Psoas muscle (tissue), 8 donors: ENCODE data around the gene PPRC1. TPM values are rescaled to one million over a fixed set of nuclear protein-coding genes. Genes with fewer than 3 reads are reported as not detected.
A peak's percentile ranks its signal among the peaks of the same experiment; 100 is the strongest.

Experiments
- ATAC-seq, 4 donors: fragments of 200-7000 bp; cut with Tn5 transposase; one replicate each; pipeline ENCODE4 v1.9.1; 2020; ENCODE audit warnings: moderate library complexity in 3 of 4, mild to moderate bottlenecking in 2 of 4
- DNase-seq, 2 donors: peaks; one replicate each; pipeline ENCODE4 v3.0.0-alpha.2; 2020
- H3K27ac ChIP-seq: fragments of 200-600 bp; one replicate; pipeline ENCODE4 v1.8.0; 2022
- H3K27me3 ChIP-seq, 3 donors: fragments of 200-600 bp in 1 of 3; one replicate each; pipeline versions ENCODE4 v1.6.1 to v1.8.0; 2013 to 2022; ENCODE audit warnings: low read length in 2 of 3, mild to moderate bottlenecking in 2 of 3, moderate library complexity in 1 of 3; ENCODE audit not compliant: insufficient read depth in 3 of 3
- H3K36me3 ChIP-seq, 2 donors: fragments of 200-600 bp in 1 of 2; one replicate each; pipeline versions ENCODE4 v1.6.1 to v1.8.0; 2013 to 2022; ENCODE audit warnings: low read depth in 1 of 2, mild to moderate bottlenecking in 1 of 2, moderate library complexity in 1 of 2; ENCODE audit not compliant: insufficient read depth in 1 of 2
- H3K4me1 ChIP-seq: fragments of 200-600 bp; one replicate; pipeline ENCODE4 v1.8.0; 2022
- H3K4me3 ChIP-seq: fragments of 200-600 bp; one replicate; pipeline ENCODE4 v1.8.0; 2022; ENCODE audit warnings: mild to moderate bottlenecking
- H3K9me3 ChIP-seq: fragments of 200-600 bp; one replicate; pipeline ENCODE4 v1.8.0; 2022
- WGBS, 3 donors: extraction: QIAGEN DNeasy Blood & Tissue Kit; methylation state at CpG; one replicate each; pipeline versions ENCODE4 v1.1.6 to v1.1.7; 2013; 5-methylcytosine and 5-hydroxymethylcytosine counted together
- intact Hi-C, 2 donors: fragments of 100-400 bp; cut with DNase I; formaldehyde crosslinking; loops; one replicate each; pipeline versions ENCODE4 v1.11.0 to v1.14.2; 2022
- polyA plus RNA-seq, 3 donors: library from polyadenylated mRNA; stranded (reverse); fragments of 200-250 nt; gene quantifications; one replicate each; pipeline ENCODE4 v1.2.3, GENCODE V29; 2013
- total RNA-seq, 4 donors: library from RNA; stranded (reverse); fragmentation: NEBNext Ultra II Directional in 2 of 4; extraction: Animal tissue kit (Norgen Biotek cat#: 25700) in 2 of 4; gene quantifications; one replicate each; pipeline versions ENCODE4 v1.2.1 to v1.2.4, GENCODE V29; 2021 to 2023
- TF ChIP-seq, protein P1 (sequence below): fragments of 200-600 bp; IDR thresholded peaks from one replicate; pipeline ENCODE4 v1.8.0; 2022; ENCODE audit warnings: antibody characterized with exemption
- donor health status: healthy with polysubstance abuse.
- donor health status: DM: no; HTN: no; CAD: no; lungs with moderate emphysema.
- donor health status: Bipolar disorder and iron deficiency.
- donor health status: healthy.
- donor health status: DM: yes; HTN: yes; CAD: no.
- donor health status: DM: no; HTN: no; CAD: no.
- donor health status: DM: no; HTN: no; CAD: no.
- donor health status: DM: yes; HTN: yes; CAD: no.

PPRC1 gene
- total and polyA plus RNA-seq, 7 donors, result 14.7 to 57.5 (median 27.2) TPM

DNA sequence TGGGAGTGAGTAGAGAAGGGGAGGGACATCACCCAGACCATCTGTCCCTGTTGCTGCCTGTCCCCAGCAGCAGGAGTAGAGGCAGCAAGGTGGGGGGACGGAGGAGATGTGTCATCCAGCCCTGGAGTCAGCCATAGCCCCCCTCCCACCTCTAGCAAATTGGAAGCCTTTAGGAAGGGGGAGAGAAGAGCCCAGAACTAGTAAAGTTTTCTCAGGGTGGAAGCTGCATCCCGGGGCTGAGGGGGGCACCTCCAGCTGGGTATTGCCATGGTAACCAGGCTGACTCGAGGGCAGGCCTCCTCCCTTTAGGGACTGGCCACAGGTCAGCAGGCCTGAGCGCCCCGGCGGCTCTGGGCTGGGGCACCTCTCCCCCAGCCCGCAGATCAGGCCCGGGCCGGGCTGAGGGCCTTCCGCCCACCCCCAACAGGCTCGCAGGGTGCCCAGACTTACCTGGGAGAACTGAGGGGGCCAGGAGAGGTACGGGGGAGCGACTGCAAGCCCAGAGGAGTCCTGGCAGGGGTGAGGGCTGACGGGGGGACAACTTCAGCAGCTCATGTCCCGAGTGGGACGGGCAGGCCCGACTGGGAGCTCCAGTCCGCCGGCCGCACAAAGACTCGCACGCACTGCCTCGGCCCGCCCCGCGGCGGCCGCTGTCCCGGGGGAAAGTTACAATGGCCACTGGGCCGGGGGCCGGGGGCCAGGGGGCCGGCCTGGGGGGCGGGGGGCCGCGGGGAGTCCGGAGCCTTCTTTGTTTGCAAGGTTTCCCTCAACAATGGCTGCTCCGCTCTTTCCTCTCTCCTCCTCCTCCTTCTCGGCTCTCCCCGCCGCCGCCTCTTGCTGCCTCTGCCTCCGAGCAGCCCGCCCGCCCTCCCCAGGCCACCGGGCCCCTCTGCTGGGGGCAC, 18.6 kb upstream of the PPRC1 start:
- peak overlapping the region; percentile 92 for H3K27ac ChIP-seq
- H3K4me3 ChIP-seq, result peak overlapping the region; percentile 83
- DNase-seq, result peak; percentile 31 to 63
- H3K4me1 ChIP-seq, result peaks cover 61% of the 10 kb centered on the region
- no peaks in the 10 kb centered on the region for H3K27me3 ChIP-seq
- TF ChIP-seq, protein P1, sequence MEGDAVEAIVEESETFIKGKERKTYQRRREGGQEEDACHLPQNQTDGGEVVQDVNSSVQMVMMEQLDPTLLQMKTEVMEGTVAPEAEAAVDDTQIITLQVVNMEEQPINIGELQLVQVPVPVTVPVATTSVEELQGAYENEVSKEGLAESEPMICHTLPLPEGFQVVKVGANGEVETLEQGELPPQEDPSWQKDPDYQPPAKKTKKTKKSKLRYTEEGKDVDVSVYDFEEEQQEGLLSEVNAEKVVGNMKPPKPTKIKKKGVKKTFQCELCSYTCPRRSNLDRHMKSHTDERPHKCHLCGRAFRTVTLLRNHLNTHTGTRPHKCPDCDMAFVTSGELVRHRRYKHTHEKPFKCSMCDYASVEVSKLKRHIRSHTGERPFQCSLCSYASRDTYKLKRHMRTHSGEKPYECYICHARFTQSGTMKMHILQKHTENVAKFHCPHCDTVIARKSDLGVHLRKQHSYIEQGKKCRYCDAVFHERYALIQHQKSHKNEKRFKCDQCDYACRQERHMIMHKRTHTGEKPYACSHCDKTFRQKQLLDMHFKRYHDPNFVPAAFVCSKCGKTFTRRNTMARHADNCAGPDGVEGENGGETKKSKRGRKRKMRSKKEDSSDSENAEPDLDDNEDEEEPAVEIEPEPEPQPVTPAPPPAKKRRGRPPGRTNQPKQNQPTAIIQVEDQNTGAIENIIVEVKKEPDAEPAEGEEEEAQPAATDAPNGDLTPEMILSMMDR, result no peak
- peaks cover 6 to 27% of the 10 kb centered on the region in 2 donors for H3K36me3 ChIP-seq
- intact Hi-C loops, result no loop called here
- WGBS, 3 donors, result 5 to 10% (median 7%) methylated on average over 30 to 45 of the region's 45 CpGs
- ATAC-seq, result peak in 2 of 4 donors; percentile 2 to 15
- H3K9me3 ChIP-seq, result no peaks in the 10 kb centered on the region

DNA sequence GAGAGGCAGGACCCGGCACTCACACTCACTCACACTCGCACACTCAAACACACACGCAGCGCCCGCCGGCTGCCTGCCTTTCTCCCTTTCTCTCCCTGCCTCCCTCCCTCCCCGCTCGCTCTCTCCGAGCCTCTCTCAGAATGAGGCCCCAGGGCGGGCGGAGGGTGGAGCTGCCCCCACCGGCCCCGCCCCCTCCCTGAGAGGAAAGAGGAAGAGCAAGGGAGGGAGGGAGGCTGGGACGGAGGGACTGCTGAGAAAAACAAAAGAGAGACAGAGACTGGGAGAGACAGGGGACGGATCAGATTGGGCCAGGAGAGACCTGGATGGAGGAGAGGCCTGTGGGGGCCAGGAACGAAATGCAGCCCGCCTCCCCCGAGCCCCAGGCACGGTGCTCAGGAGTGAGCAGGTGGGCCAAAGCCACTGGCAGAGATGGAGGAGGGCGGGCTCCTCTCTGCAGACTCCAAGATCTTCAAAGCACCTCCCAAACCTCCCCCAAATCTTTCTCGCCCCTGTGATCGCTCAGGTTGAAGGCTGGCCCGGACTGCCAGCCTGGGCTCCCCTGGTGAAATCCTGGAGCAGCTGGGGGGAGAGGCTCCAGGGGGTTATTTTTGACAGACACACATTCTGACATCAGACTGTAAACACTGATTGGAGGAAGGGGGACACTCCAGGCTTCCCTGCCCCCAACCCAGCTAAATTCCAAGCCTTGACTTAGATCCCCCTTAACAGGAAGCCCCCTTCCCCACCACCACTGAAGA, 17.8 kb upstream of the PPRC1 start:
- Histone ChIP-seq H3K36me3 (peaks cover 6 to 18% of the 10 kb centered on the region in 2 donors), H3K27ac (peak overlapping the region; percentile 92), H3K27me3 (no peaks in the 10 kb centered on the region), H3K4me1 (peaks cover 61% of the 10 kb centered on the region), H3K9me3 (no peaks in the 10 kb centered on the region), H3K4me3 (peak overlapping the region; percentile 83)
- 1 to 3% (median 1%) methylated on average over 22 to 23 of the region's 23 CpGs for WGBS, 3 donors
- DNase-seq, result peak; percentile 90 to 93
- peak; percentile 79 to 85 (median 82) for ATAC-seq
- TF ChIP-seq, protein P1, result no peak
- intact Hi-C loops, result no loop called here

DNA sequence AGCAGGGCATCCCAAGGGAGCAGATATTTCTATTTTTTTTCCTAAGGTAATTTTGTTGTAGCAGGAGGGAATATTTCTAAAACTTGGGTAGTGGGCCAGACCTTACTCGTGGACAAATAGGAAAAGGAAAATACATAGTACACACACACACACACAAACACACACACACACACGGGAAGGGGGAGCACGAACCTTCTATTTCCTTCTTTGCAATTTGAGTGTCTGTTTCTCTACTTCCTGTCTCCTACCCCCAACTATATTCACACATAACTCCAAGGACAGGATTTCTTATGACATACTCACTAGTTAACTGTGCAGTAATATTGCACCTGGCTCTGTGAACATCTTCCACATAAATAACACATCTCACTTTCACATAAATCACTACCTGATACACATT, 17.1 kb upstream of the PPRC1 start:
- TF ChIP-seq, protein P1, result no peak
- Histone ChIP-seq H3K27ac (peak overlapping the region; percentile 92), H3K9me3 (no peaks in the 10 kb centered on the region), H3K4me3 (peak overlapping the region; percentile 83), H3K27me3 (no peaks in the 10 kb centered on the region), H3K4me1 (peaks cover 61% of the 10 kb centered on the region), H3K36me3 (peaks cover 0 to 11% of the 10 kb centered on the region in 2 donors)
- 3 to 8% (median 4%) methylated on average over 3 of the region's 3 CpGs for WGBS, 3 donors
- intact Hi-C loops, result no loop called here
- ATAC-seq (no peak), DNase-seq (no peak)

DNA sequence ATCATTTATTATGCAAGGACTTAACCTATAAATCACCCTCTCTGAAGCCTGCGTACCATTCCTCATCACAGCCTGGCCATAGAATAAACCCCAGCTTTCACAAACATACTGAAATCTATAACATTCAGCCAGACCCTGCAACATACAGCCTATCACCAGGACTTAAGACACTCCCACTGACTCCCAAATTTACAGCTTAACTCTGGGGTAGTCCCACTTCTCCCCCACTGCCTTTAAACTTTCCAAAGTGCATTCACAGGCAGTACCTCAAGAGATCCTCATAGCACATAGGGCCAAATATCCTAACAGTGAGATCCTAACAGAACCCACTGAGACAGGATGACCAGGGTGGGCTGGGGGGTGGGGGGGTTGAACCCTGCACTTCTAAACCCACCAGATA, 16.2 kb upstream of the PPRC1 start:
- peak overlapping the region; percentile 92 for H3K27ac ChIP-seq
- TF ChIP-seq, protein P1, result no peak
- WGBS, 3 donors, result 66 to 89% (median 79%) methylated on average over 1 of the region's 1 CpG
- no peak for ATAC-seq
- H3K4me3 ChIP-seq, result peak overlapping the region; percentile 87
- H3K4me1 ChIP-seq, result peaks cover 61% of the 10 kb centered on the region
- H3K36me3 ChIP-seq, result peaks cover 0 to 2% of the 10 kb centered on the region in 2 donors
- intact Hi-C loops, result no loop called here
- no peak for DNase-seq
- no peaks in the 10 kb centered on the region for H3K9me3 ChIP-seq
- no peaks in the 10 kb centered on the region for H3K27me3 ChIP-seq
